K562 (cell line): ENCODE data around the gene SLC37A2. TPM values are rescaled to one million over a fixed set of nuclear protein-coding genes. Genes with fewer than 3 reads are reported as not detected.
A peak's percentile ranks its signal among the peaks of the same experiment; 100 is the strongest.

Source experiments
- ATAC-seq: fragments of 200-7000 bp; cut with Tn5 transposase; 3 replicates; pipeline ENCODE4 v1.9.1; 2020; ENCODE audit warnings: moderate library complexity
- BruUV-seq: library from RNA; stranded (reverse); fragments of 400-500 nt; replicated peaks from 2 replicates; lab custom pipeline; 2021; lab: Mats Ljungman, UMichigan
- CTCF ChIA-PET: fragments of 300-600 bp; formaldehyde crosslinking; extraction: SDS; loops from one replicate; lab custom pipeline; 2021; ENCODE audit warnings: low intra/inter-chr PET ratio; lab: Yijun Ruan, JAX
- POLR2A ChIA-PET: fragments of 300-600, 350-650 bp; sonication (Branson Sonifier 250); formaldehyde crosslinking; extraction: SDS; loops from one replicate; lab custom pipeline; 2021; ENCODE audit warnings: antibody characterized with exemption, inconsistent platforms; lab: Yijun Ruan, JAX
- DNase-seq, 4 experiments: peaks; one replicate each; pipeline versions ENCODE4 v3.0.0 to v3.0.0-alpha.2; 2011 to 2018; ENCODE audit warnings: low spot score in 3 of 4, mixed read lengths in 3 of 4; ENCODE audit errors: extremely low read depth in 1 of 4
- FAIRE-seq: peaks from 2 replicates; lab custom pipeline; 2011; peaks lifted over from hg19 to GRCh38; lab: Jason Lieb, UNC
- H2AFZ ChIP-seq: 2 replicates; pipeline ENCODE4 v1.6.0; 2011; ENCODE audit warnings: low read depth, low read length, control low read depth, inconsistent platforms
- H3K27ac ChIP-seq: fragments of 200-600 bp; 3 replicates; pipeline ENCODE4 v1.8.0; 2011; ENCODE audit warnings: low read depth, mild to moderate bottlenecking, control low read depth, inconsistent platforms, low read length, moderate library complexity, mixed read lengths; ENCODE audit errors: extremely low read depth
- H3K27me3 ChIP-seq, 2 experiments: fragments of 300-600 bp in 1 of 2; 2 replicates in 1 of 2; 3 replicates in 1 of 2; pipeline versions ENCODE4 v1.6.0 to v1.8.0; 2011; ENCODE audit warnings: inconsistent platforms in 2 of 2, low read length in 2 of 2, mild to moderate bottlenecking in 1 of 2, mixed read lengths in 1 of 2, moderate library complexity in 1 of 2; ENCODE audit not compliant: control insufficient read depth in 2 of 2, insufficient read depth in 2 of 2
- H3K36me3 ChIP-seq: fragments of 300-600 bp; 3 replicates; pipeline ENCODE4 v1.8.0; 2011; ENCODE audit warnings: mild to moderate bottlenecking, low read length, inconsistent platforms; ENCODE audit not compliant: control insufficient read depth, insufficient read depth
- H3K4me1 ChIP-seq, 2 experiments: fragments of 200-600 bp in 1 of 2; replicated peaks in 1 of 2; 2 replicates in 1 of 2; 3 replicates in 1 of 2; pipeline versions ENCODE4 v1.5.1 to v1.8.0; 2011; ENCODE audit warnings: inconsistent platforms in 2 of 2, low read length in 2 of 2, mild to moderate bottlenecking in 1 of 2, mixed read lengths in 1 of 2, moderate library complexity in 1 of 2; ENCODE audit not compliant: control insufficient read depth in 2 of 2, insufficient read depth in 2 of 2
- H3K4me2 ChIP-seq: 2 replicates; pipeline ENCODE4 v1.6.1; 2011; ENCODE audit warnings: low read length, control low read depth, inconsistent platforms, mixed read lengths; ENCODE audit not compliant: insufficient read depth
- H3K4me3 ChIP-seq: fragments of 200-600 bp; sonication (generic), shearing (Covaris generic); 2 replicates; pipeline ENCODE4 v1.5.1; 2016; ENCODE audit warnings: control low read depth, inconsistent platforms
- H3K79me2 ChIP-seq: fragments of 200-600 bp; 3 replicates; pipeline ENCODE4 v1.8.0; 2011; ENCODE audit warnings: low read length, inconsistent platforms; ENCODE audit not compliant: control insufficient read depth, insufficient read depth
- H3K9ac ChIP-seq, 2 experiments: 2 replicates each; pipeline versions ENCODE4 v1.6.0 to v1.6.1; 2011; ENCODE audit warnings: low read depth in 2 of 2, low read length in 2 of 2, control low read depth in 1 of 2, inconsistent platforms in 1 of 2, mild to moderate bottlenecking in 1 of 2, mixed read lengths in 1 of 2; ENCODE audit not compliant: insufficient read depth in 1 of 2
- H3K9me1 ChIP-seq: one replicate; pipeline ENCODE4 v1.6.0; 2011; ENCODE audit warnings: inconsistent platforms, mild to moderate bottlenecking, low read length, moderate library complexity; ENCODE audit not compliant: control insufficient read depth, insufficient read depth
- H3K9me3 ChIP-seq: replicated peaks from 2 replicates; pipeline ENCODE4 v1.5.1; 2011; ENCODE audit warnings: low read depth, low read length, inconsistent platforms; ENCODE audit not compliant: control insufficient read depth, insufficient read depth
- H4K20me1 ChIP-seq: replicated peaks from 2 replicates; pipeline ENCODE4 v1.6.1; 2011; ENCODE audit warnings: low read length, inconsistent platforms, mixed read lengths; ENCODE audit not compliant: control insufficient read depth, insufficient read depth
- BHLHE40 ChIP-seq: IDR thresholded peaks from 2 replicates; pipeline ENCODE4 v1.6.1; 2011; ENCODE audit warnings: low read length, improper control_type of control experiment
- HDAC2 ChIP-seq: fragments of 450-650 bp; IDR thresholded peaks from 2 replicates; pipeline ENCODE4 v1.6.1; 2016; ENCODE audit warnings: mild to moderate bottlenecking
- JUN ChIP-seq, 2 experiments: sonication (generic) in 1 of 2; formaldehyde crosslinking in 1 of 2; IDR thresholded peaks; 2 replicates each; pipeline versions ENCODE4 v1.6.1 to v1.8.0; 2012 to 2022; ENCODE audit warnings: borderline replicate concordance in 2 of 2, mild to moderate bottlenecking in 2 of 2, improper control_type of control experiment in 1 of 2, low read depth in 1 of 2, low read length in 1 of 2, missing genetic modification reagents in 1 of 2
- MCM5 ChIP-seq: fragments of 450-650 bp; IDR thresholded peaks from 2 replicates; pipeline ENCODE4 v1.6.1; 2016; ENCODE audit warnings: low read depth
- MEF2D ChIP-seq: conservative IDR thresholded peaks from 2 replicates; pipeline ENCODE4 v1.6.1; 2016; ENCODE audit warnings: low read depth, missing genetic modification characterization, missing compliant biosample characterization
- NFIC ChIP-seq: fragments of 450-650 bp; IDR thresholded peaks from 2 replicates; pipeline ENCODE4 v1.6.1; 2017; ENCODE audit warnings: mild to moderate bottlenecking, inconsistent platforms
- NR1H2 ChIP-seq: sonication (generic); formaldehyde crosslinking; IDR thresholded peaks from 2 replicates; pipeline ENCODE4 v1.4.0; 2020; ENCODE audit warnings: mild to moderate bottlenecking, missing genetic modification reagents
- SMC3 ChIP-seq: conservative IDR thresholded peaks from 2 replicates; pipeline ENCODE4 v1.6.1; 2011; ENCODE audit warnings: low read depth, low read length, improper control_type of control experiment; ENCODE audit not compliant: insufficient read depth
- TARDBP ChIP-seq: fragments of 450-650 bp; IDR thresholded peaks from 2 replicates; pipeline ENCODE4 v1.6.1; 2016
- YBX1 ChIP-seq: fragments of 450-650 bp; IDR thresholded peaks from 2 replicates; pipeline ENCODE4 v1.7.1; 2016; ENCODE audit warnings: mild to moderate bottlenecking
- WGBS: fragments of 100-300 bp; shearing (Covaris generic); methylation state at CpG from one replicate; pipeline ENCODE4 v1.1.6; 2016; ENCODE audit warnings: low coverage, mixed read lengths; ENCODE audit not compliant: insufficient coverage; ENCODE audit errors: missing lambda C conversion rate; 5-methylcytosine and 5-hydroxymethylcytosine counted together
- in situ Hi-C: fragments of 300-500 bp; cut with MboI; formaldehyde crosslinking; loops from 4 replicates; pipeline ENCODE4 v1.15.0; 2018; ENCODE audit warnings: inconsistent platforms, mixed read lengths
- intact Hi-C: fragments of 100-400 bp; cut with micrococcal nuclease; formaldehyde crosslinking; loops from 2 replicates; pipeline ENCODE4 v1.14.2; 2022
- polyA plus RNA-seq, 8 experiments: library from polyadenylated mRNA; depleted of rRNA in 4 of 8; stranded (reverse) in 5 of 8; unstranded in 3 of 8; fragments of >200 nt; fragmentation: Nextera tagmentation in 2 of 8; fragmentation: Illumina TruSeq in 1 of 8; extraction: Ambion mirVana in 2 of 8; extraction: Trizol in 1 of 8; gene quantifications; 2 replicates each; pipeline versions ENCODE4 v1.2.1 to v1.2.3, GENCODE V29; 2011 to 2014; ENCODE audit warnings: inconsistent platforms in 1 of 8, missing spikeins in 1 of 8
- total RNA-seq, 7 experiments: library from RNA; depleted of rRNA in 6 of 7; stranded (reverse); fragments of >200 nt in 6 of 7; fragmentation: Illumina TruSeq in 2 of 7; extraction: Trizol in 2 of 7; gene quantifications; 2 replicates each; pipeline versions ENCODE4 v1.2.1 to v1.2.3, GENCODE V29; 2011 to 2021; ENCODE audit warnings: low replicate concordance in 1 of 7
- TF ChIP-seq, protein P1 (sequence below): sonication (generic); formaldehyde crosslinking; IDR thresholded peaks from 2 replicates; pipeline ENCODE4 v1.8.0; 2023; ENCODE audit warnings: missing genetic modification reagents, mild to moderate bottlenecking, borderline replicate concordance

Gene SLC37A2
- total and polyA plus RNA-seq, 9 of the 15 experiments (the other 6 are each of a cell fraction or from before 2014, with no cell fraction given), result 0.01 to 1.2 (median 0.52) TPM

DNA sequence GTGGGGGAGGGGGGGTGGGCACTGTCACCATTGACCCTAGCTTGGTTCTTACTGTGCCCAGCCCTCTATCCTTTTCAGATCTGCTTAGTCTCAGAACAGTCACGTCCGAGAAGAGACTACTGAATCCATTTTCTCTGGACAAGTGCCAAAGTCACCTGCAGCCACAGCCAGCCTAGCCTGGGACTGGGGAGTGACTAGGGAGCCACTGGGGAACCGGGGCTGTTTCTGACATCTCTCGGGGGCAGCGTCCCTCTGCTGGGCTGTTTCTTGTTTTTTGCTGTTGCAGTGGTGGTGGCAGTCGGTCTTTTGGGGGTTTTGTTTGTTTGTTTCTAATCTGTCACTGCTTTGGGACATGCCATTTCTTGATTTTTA is 8.7 kb downstream of the SLC37A2 start:
- H3K9me1 ChIP-seq, result peaks cover 5% of the 10 kb centered on the region
- no peaks in the 10 kb centered on the region for H3K9me3 ChIP-seq
- TF ChIP-seq NR1H2 (CRISPR knock-in tag) (no peak), NFIC (peak; percentile 62), BHLHE40 (0 out of 2 replicates have a peak, but pooled peaks have one; percentile 32)
- TF ChIP-seq, all 486 proteins: peak for 2
- CTCF ChIA-PET, result no interaction called here
- H3K9ac ChIP-seq, result no peak overlapping the region
- peaks cover 64 to 68% of the 10 kb centered on the region in 2 experiments for H3K4me1 ChIP-seq
- no peaks in the 10 kb centered on the region for H3K36me3 ChIP-seq
- no peak overlapping the region for H2AFZ ChIP-seq
- peak in 1 of 4 experiments; percentile 34 for DNase-seq
- in situ Hi-C loops, result no loop called here
- no peaks in the 10 kb centered on the region for H4K20me1 ChIP-seq
- H3K79me2 ChIP-seq, result no peaks in the 10 kb centered on the region
- H3K27ac ChIP-seq, result no peak overlapping the region
- H3K4me2 ChIP-seq, result no peak overlapping the region
- POLR2A ChIA-PET, result no interaction called here
- 40% methylated on average over 6 of the region's 6 CpGs for WGBS
- intact Hi-C loops, result no loop called here
- no peak for ATAC-seq
- H3K27me3 ChIP-seq, result no peaks in the 10 kb centered on the region
- H3K4me3 ChIP-seq, result no peak overlapping the region
- no peak for FAIRE-seq
- no TSS peak for BruUV-seq

- in situ Hi-C loops, result no loop called here
- no peak for DNase-seq
- no peak for TF ChIP-seq MCM5
- no peak for TF ChIP-seq MEF2D (tag)
- TF ChIP-seq TARDBP, result no peak
- TF ChIP-seq, protein P1, sequence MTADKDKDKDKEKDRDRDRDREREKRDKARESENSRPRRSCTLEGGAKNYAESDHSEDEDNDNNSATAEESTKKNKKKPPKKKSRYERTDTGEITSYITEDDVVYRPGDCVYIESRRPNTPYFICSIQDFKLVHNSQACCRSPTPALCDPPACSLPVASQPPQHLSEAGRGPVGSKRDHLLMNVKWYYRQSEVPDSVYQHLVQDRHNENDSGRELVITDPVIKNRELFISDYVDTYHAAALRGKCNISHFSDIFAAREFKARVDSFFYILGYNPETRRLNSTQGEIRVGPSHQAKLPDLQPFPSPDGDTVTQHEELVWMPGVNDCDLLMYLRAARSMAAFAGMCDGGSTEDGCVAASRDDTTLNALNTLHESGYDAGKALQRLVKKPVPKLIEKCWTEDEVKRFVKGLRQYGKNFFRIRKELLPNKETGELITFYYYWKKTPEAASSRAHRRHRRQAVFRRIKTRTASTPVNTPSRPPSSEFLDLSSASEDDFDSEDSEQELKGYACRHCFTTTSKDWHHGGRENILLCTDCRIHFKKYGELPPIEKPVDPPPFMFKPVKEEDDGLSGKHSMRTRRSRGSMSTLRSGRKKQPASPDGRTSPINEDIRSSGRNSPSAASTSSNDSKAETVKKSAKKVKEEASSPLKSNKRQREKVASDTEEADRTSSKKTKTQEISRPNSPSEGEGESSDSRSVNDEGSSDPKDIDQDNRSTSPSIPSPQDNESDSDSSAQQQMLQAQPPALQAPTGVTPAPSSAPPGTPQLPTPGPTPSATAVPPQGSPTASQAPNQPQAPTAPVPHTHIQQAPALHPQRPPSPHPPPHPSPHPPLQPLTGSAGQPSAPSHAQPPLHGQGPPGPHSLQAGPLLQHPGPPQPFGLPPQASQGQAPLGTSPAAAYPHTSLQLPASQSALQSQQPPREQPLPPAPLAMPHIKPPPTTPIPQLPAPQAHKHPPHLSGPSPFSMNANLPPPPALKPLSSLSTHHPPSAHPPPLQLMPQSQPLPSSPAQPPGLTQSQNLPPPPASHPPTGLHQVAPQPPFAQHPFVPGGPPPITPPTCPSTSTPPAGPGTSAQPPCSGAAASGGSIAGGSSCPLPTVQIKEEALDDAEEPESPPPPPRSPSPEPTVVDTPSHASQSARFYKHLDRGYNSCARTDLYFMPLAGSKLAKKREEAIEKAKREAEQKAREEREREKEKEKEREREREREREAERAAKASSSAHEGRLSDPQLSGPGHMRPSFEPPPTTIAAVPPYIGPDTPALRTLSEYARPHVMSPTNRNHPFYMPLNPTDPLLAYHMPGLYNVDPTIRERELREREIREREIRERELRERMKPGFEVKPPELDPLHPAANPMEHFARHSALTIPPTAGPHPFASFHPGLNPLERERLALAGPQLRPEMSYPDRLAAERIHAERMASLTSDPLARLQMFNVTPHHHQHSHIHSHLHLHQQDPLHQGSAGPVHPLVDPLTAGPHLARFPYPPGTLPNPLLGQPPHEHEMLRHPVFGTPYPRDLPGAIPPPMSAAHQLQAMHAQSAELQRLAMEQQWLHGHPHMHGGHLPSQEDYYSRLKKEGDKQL (CRISPR knock-in tag), result no peak
- TF ChIP-seq HDAC2, result no peak
- TF ChIP-seq SMC3, result no peak
- TF ChIP-seq YBX1, result no peak
- TF ChIP-seq JUN (IDR thresholded peaks at IDR 0.05; ENCODE audit: borderline replicate concordance, low read depth, low read length), result no peak
- no peak for TF ChIP-seq JUN (CRISPR knock-in tag; IDR thresholded peaks at IDR 0.05; ENCODE audit: borderline replicate concordance)
Observed at GRCh38 chr11:125072218-125072960, 9.3 kb downstream of the SLC37A2 start.

More at GRCh38 chr11:125072218-125072960, 9.3 kb downstream of the SLC37A2 start:
- no peaks in the 10 kb centered on the region for H4K20me1 ChIP-seq
- H3K4me3 ChIP-seq, result no peak overlapping the region
- peaks cover 5% of the 10 kb centered on the region for H3K9me1 ChIP-seq
- H3K4me2 ChIP-seq, result no peak overlapping the region
- H3K9ac ChIP-seq, result no peak overlapping the region
- ATAC-seq (no peak), FAIRE-seq (no peak)
- CTCF ChIA-PET, result no interaction called here
- peaks cover 64 to 68% of the 10 kb centered on the region in 2 experiments for H3K4me1 ChIP-seq
- H3K79me2 ChIP-seq, result no peaks in the 10 kb centered on the region
- POLR2A ChIA-PET, result no interaction called here
- H3K9me3 ChIP-seq, result no peaks in the 10 kb centered on the region
- H3K36me3 ChIP-seq, result no peaks in the 10 kb centered on the region
- H3K27me3 ChIP-seq, result no peaks in the 10 kb centered on the region
- no peak overlapping the region for H2AFZ ChIP-seq
- WGBS, result 65% methylated on average over 10 of the region's 12 CpGs
- BruUV-seq, result no TSS peak
- H3K27ac ChIP-seq, result no peak overlapping the region
- intact Hi-C loops, result no loop called here
